GM21367 (cell line): ENCODE measurements around the gene UROS.

Experiments used
- ATAC-seq: cut with Tn5 transposase; IDR thresholded peaks from one replicate; pipeline ENCODE4 v1.9.1; 2021; ENCODE audit not compliant: unreplicated experiment

Gene UROS

DNA sequence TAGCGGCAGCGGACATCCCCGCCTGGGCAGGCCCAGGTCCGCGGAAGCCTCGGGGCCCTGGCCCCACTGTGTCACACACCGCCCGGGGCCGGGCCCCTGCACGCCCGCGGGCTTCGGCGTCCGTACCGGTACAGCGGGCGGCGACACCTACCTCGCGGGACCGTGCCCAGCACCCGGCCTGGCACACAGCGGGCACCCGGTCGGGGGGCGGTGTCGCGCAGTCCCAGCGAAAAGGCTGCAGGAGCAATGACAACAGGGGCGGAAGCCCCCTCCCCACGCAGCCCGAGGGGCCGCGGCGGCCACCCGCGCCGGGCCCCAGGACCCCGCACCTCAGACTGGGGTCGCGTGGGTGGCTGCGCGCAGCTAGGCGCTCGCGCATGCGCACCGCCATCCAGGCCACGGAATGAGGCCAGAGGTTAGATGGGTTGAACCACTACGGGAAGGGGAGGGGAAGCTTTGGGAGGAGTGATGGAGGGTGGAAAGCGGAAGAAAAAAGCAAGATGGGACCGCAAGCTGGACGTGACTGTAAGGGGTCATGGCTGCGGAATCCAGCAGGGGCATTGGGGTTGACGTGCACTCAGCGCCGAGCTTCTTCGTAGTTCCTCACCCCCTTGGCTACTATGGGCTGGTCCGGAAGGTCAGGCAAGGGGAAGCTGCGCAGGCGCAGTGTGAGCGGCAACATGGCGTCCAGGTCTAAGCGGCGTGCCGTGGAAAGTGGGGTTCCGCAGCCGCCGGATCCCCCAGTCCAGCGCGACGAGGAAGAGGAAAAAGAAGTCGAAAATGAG lies at the start of gene UROS, which contains the start of gene BCCIP:
UROS (minus strand) TSS at position 381 of the 785 bp plus-strand sequence. CDS start 6,759 bp downstream, outside the sequence.
BCCIP (plus strand) TSS at position 669 of the 785 bp plus-strand sequence; CDS start at position 681, 12 bp downstream.
- ATAC-seq = peak; percentile 72

DNA sequence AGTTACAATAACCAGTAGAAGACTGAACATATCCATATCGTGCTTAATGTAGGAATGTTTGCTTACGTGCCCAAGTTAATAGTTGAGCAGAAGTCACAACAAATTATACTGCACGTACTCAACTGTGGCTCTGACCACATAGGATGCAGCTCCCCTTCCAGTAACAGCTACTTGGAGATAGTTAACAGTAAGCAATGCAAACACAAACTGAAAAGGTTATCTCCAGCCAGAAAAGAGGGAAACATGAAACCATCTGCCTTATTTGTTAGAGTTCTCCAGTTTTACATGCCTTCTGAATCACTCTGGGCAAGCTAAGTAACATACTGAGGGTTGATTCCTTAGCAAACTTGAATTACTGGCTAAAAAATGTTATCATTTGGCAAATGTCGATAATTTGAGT lies 48.3 kb upstream of the UROS start:
- no peak for ATAC-seq

DNA sequence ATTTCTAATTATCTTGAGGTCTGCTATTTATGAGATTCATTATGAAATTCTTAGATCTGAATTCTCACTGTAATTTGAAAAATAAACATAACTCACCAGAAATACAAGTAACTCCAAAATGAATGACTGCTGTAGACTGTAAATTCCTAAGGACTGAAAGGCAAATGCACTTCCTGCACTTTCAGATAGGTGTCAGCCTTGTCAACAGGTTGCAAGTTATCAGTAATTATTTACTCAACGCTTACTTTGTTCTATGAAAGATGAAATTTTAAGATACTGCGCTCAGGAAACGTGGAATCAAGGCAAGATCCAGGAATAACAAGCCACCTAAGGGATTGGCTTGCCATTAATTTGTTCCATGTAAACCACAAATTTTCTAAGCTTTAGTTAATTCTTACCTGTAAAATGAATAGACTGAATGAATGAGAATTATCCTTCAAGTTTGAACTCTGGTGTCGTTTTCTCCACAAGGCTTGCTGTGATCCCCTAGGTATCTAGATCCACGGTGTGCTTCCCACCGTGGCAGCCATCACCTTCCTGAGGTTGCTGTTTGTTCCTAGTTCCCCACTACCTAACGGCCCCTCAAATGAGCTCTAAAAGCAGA lies 45.4 kb upstream of the UROS start:
- ATAC-seq = peak; percentile 79

DNA sequence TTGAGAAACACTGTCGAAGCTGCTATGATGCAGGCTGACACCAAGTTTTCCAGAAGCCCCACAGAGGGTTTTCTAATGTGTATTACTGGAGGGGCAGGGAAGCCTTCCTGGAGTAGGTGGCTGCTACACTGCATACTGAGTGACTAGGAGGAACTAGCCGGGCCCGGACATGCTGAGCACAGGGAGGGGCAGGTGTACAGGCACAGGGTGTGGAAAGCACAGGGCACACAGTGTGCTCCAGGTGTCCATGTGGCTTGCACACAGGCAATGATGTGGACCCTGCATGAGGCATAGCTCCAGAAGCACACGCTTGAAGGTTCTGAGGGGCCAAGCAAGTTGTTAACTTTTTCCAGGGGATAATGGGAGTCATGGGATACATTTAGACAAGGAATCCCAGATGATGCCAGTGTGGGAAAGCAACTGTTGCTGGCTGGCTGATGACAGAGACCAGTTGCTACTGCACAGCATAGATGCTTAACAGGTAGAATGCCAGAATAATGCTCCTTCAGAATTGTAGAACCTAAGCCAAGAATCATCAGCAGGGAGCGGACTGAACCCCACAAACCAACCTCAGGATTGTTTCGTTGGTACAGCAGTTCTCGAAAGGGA lies 43.5 kb upstream of the UROS start:
- ATAC-seq = no peak

DNA sequence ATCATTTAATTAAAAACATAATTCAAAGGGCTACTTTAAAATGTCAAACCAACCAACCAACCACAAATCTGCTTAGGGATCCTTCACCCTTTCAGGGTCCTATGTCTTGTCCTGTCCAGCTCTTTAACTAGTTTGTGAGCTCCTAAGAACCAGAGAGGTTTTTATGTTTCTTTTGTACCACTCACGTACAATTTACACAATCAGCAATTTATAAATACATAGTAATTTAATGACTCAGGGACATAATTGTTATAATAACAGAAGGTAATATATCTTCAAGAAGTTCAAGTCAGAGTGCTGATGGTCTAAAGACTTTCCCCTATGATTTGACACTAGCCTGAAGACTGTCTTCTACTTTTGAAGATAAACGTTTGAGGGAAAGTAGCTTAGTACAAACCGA lies 42.1 kb upstream of the UROS start:
- no peak for ATAC-seq

GRCh38 chr10:125859128-125859817 lies 36.2 kb upstream of the UROS start:
- no peak for ATAC-seq

- ATAC-seq = no peak
Observed at GRCh38 chr10:125857185-125857760, 34.2 kb upstream of the UROS start.

GRCh38 chr10:125852487-125852886 lies 29.4 kb upstream of the UROS start:
- ATAC-seq = no peak

- no peak for ATAC-seq
Observed at GRCh38 chr10:125850766-125851731, 28.0 kb upstream of the UROS start.

- ATAC-seq = no peak
Observed at GRCh38 chr10:125849448-125849847, 26.4 kb upstream of the UROS start.

DNA sequence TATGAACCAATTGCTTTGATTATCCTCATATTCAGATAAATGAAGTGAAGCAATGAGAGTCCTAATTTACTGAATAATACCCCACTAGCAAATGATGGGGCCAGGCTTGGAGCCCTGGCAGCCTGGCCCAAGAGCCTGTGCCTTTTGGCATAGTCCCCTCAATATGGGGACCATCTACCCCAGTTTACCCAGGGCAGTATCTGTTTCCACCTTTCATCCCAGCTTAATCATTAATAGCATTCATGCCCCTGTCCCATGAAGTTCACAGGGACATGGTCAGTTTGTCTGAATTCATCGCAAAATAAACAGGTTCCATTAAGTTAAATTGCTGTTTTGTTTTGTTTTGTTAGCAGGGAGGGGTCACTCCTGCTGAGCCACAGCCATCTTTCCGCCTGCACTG lies 25.8 kb upstream of the UROS start:
- no peak for ATAC-seq

DNA sequence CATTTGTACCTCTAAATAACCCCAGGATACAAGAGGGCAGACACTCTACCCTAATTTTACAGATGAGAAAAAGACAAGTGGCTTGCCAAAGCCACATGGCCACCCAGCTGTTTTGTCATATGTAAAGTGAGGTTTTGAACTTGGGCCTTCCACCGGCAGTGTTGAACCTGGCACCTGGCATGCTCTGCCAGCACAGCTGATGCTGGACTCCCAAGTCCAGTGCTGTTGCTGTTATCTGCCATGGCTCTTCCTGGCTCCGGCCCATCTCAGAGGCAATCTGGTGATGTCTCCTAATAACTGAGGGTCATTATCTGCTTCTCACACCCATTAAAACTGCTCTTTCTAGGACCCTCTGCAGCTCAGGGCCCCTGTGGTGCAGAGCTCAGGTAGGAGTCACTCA lies 25.3 kb upstream of the UROS start:
- ATAC-seq = no peak

- ATAC-seq = peak; percentile 57
Observed at GRCh38 chr10:125846894-125847293, 23.8 kb upstream of the UROS start.

- no peak for ATAC-seq
Observed at GRCh38 chr10:125845617-125846016, 22.6 kb upstream of the UROS start.

DNA sequence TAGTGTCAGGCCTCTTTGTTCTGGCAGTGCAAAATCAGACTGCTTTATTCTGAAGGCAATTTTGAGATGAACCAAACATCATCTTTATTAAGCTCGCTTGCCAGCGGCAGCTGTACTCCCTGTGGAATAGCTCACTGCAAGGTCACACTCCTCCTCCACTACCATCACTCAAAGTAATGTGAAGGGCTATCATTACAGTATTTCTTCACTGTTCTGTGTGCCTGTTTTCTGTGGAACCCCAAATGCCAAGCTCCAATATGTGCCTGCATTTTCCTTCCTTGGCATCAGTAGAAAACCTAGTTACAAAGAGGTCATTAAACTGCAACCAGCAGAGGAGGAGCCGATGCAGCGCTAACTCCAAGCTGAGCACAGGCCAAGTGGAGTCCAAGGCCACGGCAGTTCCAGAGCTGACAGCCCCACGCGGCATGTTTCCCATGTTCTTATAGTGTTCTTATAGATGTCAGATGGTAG lies 21.7 kb upstream of the UROS start:
- no peak for ATAC-seq

- ATAC-seq = no peak
Observed at GRCh38 chr10:125843603-125844329, 20.7 kb upstream of the UROS start.

GRCh38 chr10:125840955-125841354 lies 17.9 kb upstream of the UROS start:
- ATAC-seq = no peak

GRCh38 chr10:125840406-125840805 lies 17.3 kb upstream of the UROS start:
- no peak for ATAC-seq
